Activated CD8-positive, alpha-beta T cell treated with anti-CD3 and anti-CD28 coated beads for 36 hours (primary cell): ENCODE measurements around the gene IRX5. TPM values are rescaled to one million over a fixed set of nuclear protein-coding genes. Genes with fewer than 3 reads are reported as not detected.

Experiments
- ATAC-seq: fragments of 200-7000 bp; cut with Tn5 transposase; one replicate; pipeline ENCODE4 v1.10.0; 2021; ENCODE audit warnings: mild to moderate bottlenecking, moderate library complexity
- CTCF ChIA-PET: fragments of 350-600 bp; sonication (Branson Sonifier 250); formaldehyde crosslinking; loops from one replicate; lab custom pipeline; 2021; ENCODE audit warnings: antibody characterized with exemption; lab: Charles Lee
- POLR2A ChIA-PET: fragments of 350-600 bp; sonication (Branson Sonifier 250); formaldehyde crosslinking; loops from one replicate; lab custom pipeline; 2021; ENCODE audit warnings: antibody characterized with exemption; lab: Charles Lee
- DNase-seq: peaks from one replicate; pipeline ENCODE4 v3.0.0-alpha.2; 2020
- H3K27ac Mint-ChIP-seq: one replicate; pipeline ENCODE4 v1.8.0; 2021; ENCODE audit warnings: mild to moderate bottlenecking, mixed read lengths
- H3K27me3 Mint-ChIP-seq: one replicate; pipeline ENCODE4 v1.8.0; 2021; ENCODE audit warnings: mixed read lengths
- H3K36me3 Mint-ChIP-seq: one replicate; pipeline ENCODE4 v1.8.0; 2021; ENCODE audit warnings: low read depth, mixed read lengths
- H3K4me1 Mint-ChIP-seq: one replicate; pipeline ENCODE4 v1.8.0; 2021; ENCODE audit warnings: low read depth, mixed read lengths
- H3K4me3 Mint-ChIP-seq: one replicate; pipeline ENCODE4 v1.8.0; 2021; ENCODE audit warnings: mild to moderate bottlenecking, moderate library complexity, mixed read lengths
- H3K9me3 Mint-ChIP-seq: one replicate; pipeline ENCODE4 v1.8.0; 2021; ENCODE audit warnings: mixed read lengths
- CTCF ChIP-seq: fragments of 200-600 bp; IDR thresholded peaks from one replicate; pipeline ENCODE4 v1.8.0; 2022; ENCODE audit warnings: antibody characterized with exemption, mild to moderate bottlenecking
- intact Hi-C: fragments of 100-400 bp; cut with micrococcal nuclease; formaldehyde crosslinking; loops from one replicate; pipeline ENCODE4 v1.10.0; 2022
- total RNA-seq, 2 experiments: library from RNA; stranded (reverse); gene quantifications; one replicate each; pipeline ENCODE4 v1.2.3, GENCODE V29; 2021

IRX5 gene
- total RNA-seq, 2 experiments from 2014 or later, result 0.14 to 0.34 TPM

- Mint-ChIP-seq H3K27me3 (peaks cover 10% of the 10 kb centered on the region), H3K27ac (no peak overlapping the region), H3K9me3 (no peaks in the 10 kb centered on the region), H3K4me3 (no peak overlapping the region), H3K36me3 (no peaks in the 10 kb centered on the region), H3K4me1 (no peaks in the 10 kb centered on the region)
- no peak for TF ChIP-seq CTCF
- POLR2A ChIA-PET, result no interaction called here
- intact Hi-C loops, result no loop called here
- DNase-seq (no peak), ATAC-seq (no peak)
- CTCF ChIA-PET, result no interaction called here
Measured at GRCh38 chr16:54976651-54977200, 46.1 kb downstream of the IRX5 start.

GRCh38 chr16:54977211-54977610, 46.5 kb downstream of the IRX5 start:
- no peak for DNase-seq
- intact Hi-C loops, result no loop called here

GRCh38 chr16:54980821-54981220, 50.2 kb downstream of the IRX5 start:
- Mint-ChIP-seq H3K4me3 (no peak overlapping the region), H3K36me3 (no peaks in the 10 kb centered on the region), H3K27ac (no peak overlapping the region), H3K4me1 (no peaks in the 10 kb centered on the region), H3K27me3 (no peaks in the 10 kb centered on the region), H3K9me3 (no peaks in the 10 kb centered on the region)
- TF ChIP-seq CTCF, result no peak
- ChIA-PET CTCF (no interaction called here), POLR2A (no interaction called here)
- ATAC-seq, result no peak
- DNase-seq, result no peak
- intact Hi-C loops, result no loop called here

More at GRCh38 chr16:54977211-54977610, 46.5 kb downstream of the IRX5 start:
- ChIA-PET POLR2A (no interaction called here), CTCF (interaction anchor here (0.6 kb wide), 1 partner anchor 29 kb away, joined by 3 read pairs; no protein-coding TSS in a partner anchor)
- no peak overlapping the region for H3K27ac Mint-ChIP-seq
- peaks cover 10% of the 10 kb centered on the region for H3K27me3 Mint-ChIP-seq
- H3K9me3 Mint-ChIP-seq, result no peaks in the 10 kb centered on the region
- no peaks in the 10 kb centered on the region for H3K36me3 Mint-ChIP-seq
- no peak for ATAC-seq
- no peak for TF ChIP-seq CTCF
- H3K4me1 Mint-ChIP-seq, result no peaks in the 10 kb centered on the region
- no peak overlapping the region for H3K4me3 Mint-ChIP-seq
